AG04450 (cell line): ENCODE measurements around the gene ADIG. TPM values are rescaled to one million over a fixed set of nuclear protein-coding genes. Genes with fewer than 3 reads are reported as not detected.

Experiments
- CTCF ChIA-PET: fragments of 300-600, 350-600 bp; formaldehyde crosslinking; extraction: SDS; loops from one replicate; lab custom pipeline; 2022; ENCODE audit warnings: antibody characterized with exemption, inconsistent platforms; lab: Charles Lee
- POLR2A ChIA-PET: fragments of 350-600 bp; formaldehyde crosslinking; extraction: SDS; loops from one replicate; lab custom pipeline; 2021; ENCODE audit warnings: antibody characterized with exemption, inconsistent platforms; lab: Yijun Ruan, JAX
- DNase-seq: peaks from one replicate; pipeline ENCODE4 v3.0.0-alpha.2; 2011; ENCODE audit warnings: low read depth, low spot score
- H3K27ac ChIP-seq: one replicate; pipeline ENCODE4 v1.5.1; 2012; ENCODE audit warnings: low read depth, low read length, control low read depth
- H3K27me3 ChIP-seq: one replicate; pipeline ENCODE4 v1.6.0; 2012; ENCODE audit warnings: low read length; ENCODE audit not compliant: control insufficient read depth, insufficient read depth
- H3K4me3 ChIP-seq: 2 replicates; pipeline ENCODE4 v1.5.1; 2011; ENCODE audit warnings: mild to moderate bottlenecking, low read depth, low read length, control low read depth
- H3K9me3 ChIP-seq: 2 replicates; pipeline ENCODE4 v1.5.1; 2012; ENCODE audit warnings: low read length; ENCODE audit not compliant: control insufficient read depth, insufficient read depth
- polyA plus RNA-seq: library from polyadenylated mRNA; depleted of rRNA; stranded (reverse); fragments of >200 nt; gene quantifications from 2 replicates; pipeline ENCODE4 v1.2.3, GENCODE V29; 2011
- TF ChIP-seq, protein P1 (sequence below): IDR thresholded peaks from 2 replicates; pipeline ENCODE4 v1.5.1; 2011; ENCODE audit warnings: low read depth, low read length, control low read depth, inconsistent platforms

The ADIG gene
- polyA plus RNA-seq, 1 experiment, result not detected

DNA sequence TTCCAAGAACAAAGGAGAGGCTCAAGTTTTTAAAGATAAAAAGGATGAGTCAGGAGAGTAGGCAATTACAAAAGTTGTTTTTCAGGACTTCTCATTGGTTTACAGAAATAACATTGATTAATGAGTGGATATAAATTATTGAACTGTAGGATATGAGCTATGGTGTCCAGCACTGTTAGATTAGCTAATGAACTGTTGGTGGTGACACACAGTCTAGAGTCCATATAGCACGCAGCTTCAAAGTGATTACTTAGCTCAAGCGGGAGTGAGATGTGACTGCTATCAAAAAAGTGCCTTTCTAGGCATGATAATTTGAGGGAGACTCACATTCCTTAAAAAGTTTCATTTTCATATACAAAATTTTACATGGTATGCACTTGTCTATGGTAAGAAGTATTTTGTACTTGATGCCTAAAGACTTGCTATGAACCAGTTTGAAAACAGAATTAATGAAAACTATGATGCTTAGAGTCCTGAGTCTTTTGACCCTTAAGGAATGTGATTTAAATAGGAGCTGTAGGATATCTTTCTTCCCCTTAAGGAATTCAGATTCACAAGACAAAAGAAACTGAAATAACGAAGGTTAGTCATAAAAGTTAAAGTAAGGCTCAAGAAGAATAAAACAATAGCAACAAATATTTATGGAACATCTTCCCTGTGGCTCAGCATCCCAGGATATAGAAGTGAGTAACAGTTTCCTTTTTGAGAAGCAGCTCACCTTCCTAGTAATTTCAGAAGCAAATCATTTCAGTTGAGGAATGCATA, 22.2 kb upstream of the ADIG start:
- Histone ChIP-seq H3K27me3 (no peaks in the 10 kb centered on the region), H3K9me3 (no peaks in the 10 kb centered on the region), H3K4me3 (no peak overlapping the region), H3K27ac (no peak overlapping the region)
- CTCF ChIA-PET, result no interaction called here
- POLR2A ChIA-PET, result no interaction called here
- TF ChIP-seq, protein P1, sequence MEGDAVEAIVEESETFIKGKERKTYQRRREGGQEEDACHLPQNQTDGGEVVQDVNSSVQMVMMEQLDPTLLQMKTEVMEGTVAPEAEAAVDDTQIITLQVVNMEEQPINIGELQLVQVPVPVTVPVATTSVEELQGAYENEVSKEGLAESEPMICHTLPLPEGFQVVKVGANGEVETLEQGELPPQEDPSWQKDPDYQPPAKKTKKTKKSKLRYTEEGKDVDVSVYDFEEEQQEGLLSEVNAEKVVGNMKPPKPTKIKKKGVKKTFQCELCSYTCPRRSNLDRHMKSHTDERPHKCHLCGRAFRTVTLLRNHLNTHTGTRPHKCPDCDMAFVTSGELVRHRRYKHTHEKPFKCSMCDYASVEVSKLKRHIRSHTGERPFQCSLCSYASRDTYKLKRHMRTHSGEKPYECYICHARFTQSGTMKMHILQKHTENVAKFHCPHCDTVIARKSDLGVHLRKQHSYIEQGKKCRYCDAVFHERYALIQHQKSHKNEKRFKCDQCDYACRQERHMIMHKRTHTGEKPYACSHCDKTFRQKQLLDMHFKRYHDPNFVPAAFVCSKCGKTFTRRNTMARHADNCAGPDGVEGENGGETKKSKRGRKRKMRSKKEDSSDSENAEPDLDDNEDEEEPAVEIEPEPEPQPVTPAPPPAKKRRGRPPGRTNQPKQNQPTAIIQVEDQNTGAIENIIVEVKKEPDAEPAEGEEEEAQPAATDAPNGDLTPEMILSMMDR, result no peak
- DNase-seq, result no peak

DNA sequence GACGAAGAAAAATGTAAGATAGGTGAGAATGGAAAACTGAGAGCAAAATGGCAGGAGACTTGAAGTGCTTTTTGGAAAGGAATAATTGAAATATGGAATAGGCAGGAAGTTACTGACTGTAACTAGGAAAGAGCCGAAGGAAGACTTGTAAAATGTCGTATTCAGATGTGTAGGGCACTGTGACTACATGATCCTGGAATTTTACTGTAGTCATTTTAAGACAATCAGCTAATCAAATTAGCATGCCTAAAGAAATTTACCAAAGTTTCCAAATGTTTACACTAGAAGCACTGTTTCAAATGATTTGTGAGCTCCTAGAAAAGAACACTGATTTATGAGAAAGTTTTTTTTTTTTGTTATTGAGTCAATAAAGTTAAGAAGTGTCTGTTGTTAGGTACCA, 21.2 kb upstream of the ADIG start:
- DNase-seq, result no peak
- TF ChIP-seq, protein P1, result no peak
- H3K4me3 ChIP-seq, result no peak overlapping the region
- ChIA-PET POLR2A (no interaction called here), CTCF (no interaction called here)
- H3K27ac ChIP-seq, result no peak overlapping the region
- H3K27me3 ChIP-seq, result no peaks in the 10 kb centered on the region
- no peaks in the 10 kb centered on the region for H3K9me3 ChIP-seq

DNA sequence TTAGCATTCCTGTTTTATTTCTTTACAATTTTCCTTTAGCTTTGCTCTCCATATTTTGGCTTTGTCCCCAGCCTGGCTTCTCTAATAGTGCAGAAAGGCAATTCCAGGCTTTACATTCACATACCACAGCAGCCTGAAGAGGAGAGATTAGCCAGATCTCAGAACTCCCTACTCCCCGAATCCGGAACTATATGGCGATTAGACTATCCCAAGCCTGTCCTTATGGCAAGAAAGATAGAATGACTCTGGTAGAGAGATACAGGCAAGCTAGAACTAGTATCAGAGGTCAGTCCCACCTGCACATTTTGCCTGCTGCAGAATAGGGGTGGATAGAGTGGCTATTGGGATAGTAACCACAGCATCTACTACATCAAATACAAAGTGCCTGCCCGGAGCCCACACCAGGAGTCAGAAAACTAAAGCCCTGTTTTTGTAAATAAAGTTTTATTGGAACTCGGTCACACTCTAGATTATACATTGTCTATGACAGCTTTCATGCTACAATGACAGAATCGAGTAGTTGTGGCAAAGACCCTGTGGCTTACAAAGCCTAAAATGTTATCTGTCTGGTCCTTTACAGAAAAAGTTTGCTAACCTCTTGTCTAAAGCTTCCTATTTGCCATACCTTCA, 17.1 kb upstream of the ADIG start:
- Histone ChIP-seq H3K4me3 (no peak overlapping the region), H3K27ac (no peak overlapping the region), H3K27me3 (no peaks in the 10 kb centered on the region), H3K9me3 (no peaks in the 10 kb centered on the region)
- POLR2A ChIA-PET, result interaction anchor here (0.6 kb wide), 1 partner anchor 422 kb away, joined by 4 read pairs; no protein-coding TSS in a partner anchor
- CTCF ChIA-PET, result no interaction called here
- TF ChIP-seq, protein P1, result no peak
- no peak for DNase-seq

DNA sequence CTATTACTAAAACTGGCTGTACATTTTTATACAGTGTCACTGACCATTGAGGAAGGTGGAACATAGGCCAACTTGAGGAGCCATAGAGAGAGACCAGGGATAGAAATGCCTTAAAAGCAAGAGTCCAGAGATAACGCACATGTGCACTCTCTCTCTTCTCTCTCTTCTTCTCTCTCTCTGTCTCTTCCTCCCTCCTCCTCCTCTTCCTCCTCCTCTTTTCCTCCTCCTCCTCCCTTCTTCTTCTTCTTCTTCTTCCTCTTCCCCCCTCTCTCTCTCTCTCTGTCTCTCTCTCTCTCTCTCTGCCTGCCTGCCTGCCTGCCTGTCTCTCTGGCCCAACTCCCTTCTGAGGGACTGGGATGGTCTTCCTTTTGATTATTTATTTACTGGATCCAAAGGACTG, 16.3 kb upstream of the ADIG start:
- Histone ChIP-seq H3K4me3 (no peak overlapping the region), H3K27ac (no peak overlapping the region), H3K9me3 (no peaks in the 10 kb centered on the region), H3K27me3 (no peaks in the 10 kb centered on the region)
- no peak for DNase-seq
- POLR2A ChIA-PET, result interaction anchor here (0.6 kb wide), 1 partner anchor 421 kb away, joined by 4 read pairs; no protein-coding TSS in a partner anchor
- TF ChIP-seq, protein P1, result no peak
- CTCF ChIA-PET, result no interaction called here

DNA sequence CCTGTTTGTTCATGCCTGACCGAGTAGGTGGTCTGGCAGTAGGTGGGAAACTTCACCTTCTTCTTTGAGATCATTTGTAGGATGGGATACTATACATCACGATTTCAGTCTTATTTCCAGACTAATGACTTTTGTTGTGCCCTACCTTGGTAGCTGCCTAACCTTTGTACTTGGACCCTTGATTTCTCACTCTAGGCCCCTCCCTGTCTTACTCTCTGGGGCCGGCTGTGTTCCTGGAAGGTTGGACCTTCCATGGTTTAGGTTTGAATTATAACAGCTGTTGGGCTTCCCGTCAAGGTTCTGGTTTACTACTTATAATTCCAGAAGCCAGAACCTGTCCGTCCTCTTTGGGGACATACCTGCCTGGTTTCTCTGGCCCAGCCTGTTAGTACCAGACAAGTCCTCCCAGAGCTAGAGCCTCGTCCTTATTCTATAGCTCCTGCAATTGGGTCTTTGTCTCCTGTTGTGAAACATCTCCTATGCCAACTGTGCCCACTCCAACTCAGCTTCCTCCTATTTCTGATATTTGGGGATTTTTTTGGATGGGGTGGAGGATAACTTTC, 14.9 kb upstream of the ADIG start:
- Histone ChIP-seq H3K9me3 (no peaks in the 10 kb centered on the region), H3K27ac (no peak overlapping the region), H3K4me3 (no peak overlapping the region), H3K27me3 (no peaks in the 10 kb centered on the region)
- ChIA-PET POLR2A (no interaction called here), CTCF (interaction anchor here (0.7 kb wide), 1 partner anchor 159 kb away, joined by 3 read pairs; no protein-coding TSS in a partner anchor)
- DNase-seq, result no peak
- TF ChIP-seq, protein P1, result no peak
